Neural progenitor cell (in vitro differentiated cells): ENCODE data around the gene CCDC185.

Source experiments
- EZH2phosphoT487 ChIP-seq: fragments of 200-600 bp; sonication (generic); IDR thresholded peaks from 2 replicates; pipeline ENCODE4 v1.6.1; 2017; ENCODE audit warnings: antibody characterized with exemption
- TF ChIP-seq, protein P1 (sequence below): fragments of 200-600 bp; sonication (generic); IDR thresholded peaks from 2 replicates; pipeline ENCODE4 v1.5.1; 2017; ENCODE audit warnings: antibody characterized with exemption, mild to moderate bottlenecking

DNA sequence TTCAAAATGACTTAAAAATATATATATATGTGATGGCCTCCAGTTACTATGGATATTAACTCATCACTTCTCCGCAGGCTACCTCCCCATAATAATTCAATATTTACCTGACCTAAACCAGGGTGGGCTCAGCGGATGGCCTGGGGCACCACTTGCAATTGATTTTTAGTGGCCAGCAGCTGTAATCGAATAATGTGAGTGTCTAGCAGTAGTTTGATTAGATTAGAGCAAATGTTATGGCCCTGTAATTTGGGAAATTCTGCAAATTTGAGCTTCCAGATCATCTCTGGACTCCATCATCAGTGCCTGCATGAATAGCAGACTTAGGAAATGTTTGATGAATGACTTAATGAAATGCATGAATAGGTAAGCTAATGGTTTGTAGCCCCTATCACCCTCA, 44.0 kb upstream of the CCDC185 start:
- no peak for TF ChIP-seq EZH2phosphoT487
- TF ChIP-seq, protein P1, sequence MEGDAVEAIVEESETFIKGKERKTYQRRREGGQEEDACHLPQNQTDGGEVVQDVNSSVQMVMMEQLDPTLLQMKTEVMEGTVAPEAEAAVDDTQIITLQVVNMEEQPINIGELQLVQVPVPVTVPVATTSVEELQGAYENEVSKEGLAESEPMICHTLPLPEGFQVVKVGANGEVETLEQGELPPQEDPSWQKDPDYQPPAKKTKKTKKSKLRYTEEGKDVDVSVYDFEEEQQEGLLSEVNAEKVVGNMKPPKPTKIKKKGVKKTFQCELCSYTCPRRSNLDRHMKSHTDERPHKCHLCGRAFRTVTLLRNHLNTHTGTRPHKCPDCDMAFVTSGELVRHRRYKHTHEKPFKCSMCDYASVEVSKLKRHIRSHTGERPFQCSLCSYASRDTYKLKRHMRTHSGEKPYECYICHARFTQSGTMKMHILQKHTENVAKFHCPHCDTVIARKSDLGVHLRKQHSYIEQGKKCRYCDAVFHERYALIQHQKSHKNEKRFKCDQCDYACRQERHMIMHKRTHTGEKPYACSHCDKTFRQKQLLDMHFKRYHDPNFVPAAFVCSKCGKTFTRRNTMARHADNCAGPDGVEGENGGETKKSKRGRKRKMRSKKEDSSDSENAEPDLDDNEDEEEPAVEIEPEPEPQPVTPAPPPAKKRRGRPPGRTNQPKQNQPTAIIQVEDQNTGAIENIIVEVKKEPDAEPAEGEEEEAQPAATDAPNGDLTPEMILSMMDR = no peak
